HAP-1 (cell line): ENCODE data around the gene YBX1.
"Not testable (repeated sequence)": the region's sequence is repeated elsewhere in the genome, so short reads cannot be mapped to it uniquely, and the experiment has no call there.

Experiments
- DNase-seq, 2 experiments: peaks; one replicate each; pipeline ENCODE4 v3.0.0-alpha.2; 2016 to 2020; ENCODE audit warnings: low spot score in 2 of 2
- H3K27me3 ChIP-seq: fragments of 250-450 bp; sonication (Bioruptor Pico); 2 replicates; pipeline ENCODE4 v1.5.1; 2020; ENCODE audit warnings: low read depth, mild to moderate bottlenecking, moderate library complexity
- H3K36me3 ChIP-seq: fragments of 250-450 bp; sonication (Bioruptor Pico); replicated peaks from 2 replicates; pipeline ENCODE4 v1.5.1; 2020; ENCODE audit warnings: mild to moderate bottlenecking
- H3K4me1 ChIP-seq: fragments of 250-450 bp; sonication (Bioruptor Pico); 2 replicates; pipeline ENCODE4 v1.5.1; 2020; ENCODE audit warnings: mild to moderate bottlenecking
- H3K4me3 ChIP-seq: fragments of 250-450 bp; sonication (Bioruptor Pico); 2 replicates; pipeline ENCODE4 v1.5.1; 2020; ENCODE audit warnings: mild to moderate bottlenecking, moderate library complexity
- H3K9me3 ChIP-seq: fragments of 250-450 bp; sonication (Bioruptor Pico); 2 replicates; pipeline ENCODE4 v1.5.1; 2020; ENCODE audit warnings: mild to moderate bottlenecking, moderate library complexity
- in situ Hi-C: fragments of 300-500 bp; cut with MboI; formaldehyde crosslinking; loops from 3 replicates; pipeline ENCODE4 v1.14.3; 2020; ENCODE audit warnings: low sequenced_read_pairs, inconsistent platforms, mixed read lengths

YBX1 gene

GRCh38 chr1:42700006-42700405 is 17.8 kb downstream of the YBX1 start:
- DNase-seq, result no peak
- peaks cover 100% of the 10 kb centered on the region for H3K36me3 ChIP-seq

DNA sequence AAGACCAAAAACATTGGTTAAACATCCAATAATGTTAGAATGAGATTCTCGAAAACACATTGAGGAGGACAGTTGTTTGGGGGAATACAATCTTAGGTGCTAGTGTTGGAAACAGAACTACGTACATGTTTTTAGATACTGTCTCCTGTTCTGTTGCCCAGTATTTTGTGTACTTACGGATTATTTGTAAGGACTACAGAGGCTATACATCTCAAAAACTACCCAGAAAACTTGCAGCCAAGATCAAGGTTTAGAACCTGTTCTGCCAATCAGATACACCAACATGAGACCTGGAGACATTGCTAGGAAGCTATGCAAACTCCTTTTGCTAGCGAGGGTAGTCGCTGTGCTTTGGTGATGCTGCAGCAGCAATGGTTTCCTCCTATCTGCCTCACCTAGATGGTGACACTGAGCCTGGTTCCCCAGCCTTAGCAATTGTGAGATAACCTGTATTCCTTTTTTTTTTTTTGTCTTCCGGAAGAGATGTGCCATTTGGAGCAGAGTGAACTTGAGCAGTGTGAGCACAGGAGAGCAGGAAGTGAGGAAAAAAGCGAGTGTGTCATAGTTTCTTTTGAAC is 21.8 kb downstream of the YBX1 start:
- in situ Hi-C loops, result no loop called here
- H3K36me3 ChIP-seq, result peaks cover 85% of the 10 kb centered on the region

More at GRCh38 chr1:42700006-42700405, 17.8 kb downstream of the YBX1 start:
- in situ Hi-C loops, result no loop called here
- Histone ChIP-seq H3K4me3 (no peak overlapping the region), H3K4me1 (no peaks in the 10 kb centered on the region), H3K9me3 (no peaks in the 10 kb centered on the region), H3K27me3 (no peaks in the 10 kb centered on the region)

DNA sequence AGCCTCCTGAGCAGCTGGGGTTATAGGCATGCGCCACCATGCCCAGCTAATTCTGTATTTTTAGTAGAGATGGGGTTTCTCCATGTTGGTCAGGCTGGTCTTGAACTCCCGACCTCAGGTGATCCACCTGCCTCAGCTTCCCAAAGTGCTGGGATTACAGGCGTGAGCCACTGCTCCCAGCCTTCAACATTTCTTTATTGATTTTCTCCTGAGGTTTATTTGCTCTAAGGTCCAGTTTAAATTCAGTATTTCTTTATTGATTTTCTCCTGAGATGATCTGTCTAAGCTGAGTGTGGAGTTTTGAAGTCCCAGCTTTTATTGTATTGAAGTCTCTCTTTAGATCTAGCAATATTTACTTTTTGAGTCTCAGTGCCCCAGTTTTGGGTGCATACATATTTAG is 30.6 kb downstream of the YBX1 start:
- H3K9me3 ChIP-seq, DNase-seq, in situ Hi-C loops, H3K27me3 ChIP-seq, H3K4me3 ChIP-seq, H3K4me1 ChIP-seq: not testable (repeated sequence)
- H3K36me3 ChIP-seq, result peaks cover 22% of the 10 kb centered on the region

More for the DNA sequence above, 21.8 kb downstream of the YBX1 start:
- H3K4me1 ChIP-seq, result no peaks in the 10 kb centered on the region
- no peak overlapping the region for H3K4me3 ChIP-seq
- H3K9me3 ChIP-seq, result no peaks in the 10 kb centered on the region
- no peaks in the 10 kb centered on the region for H3K27me3 ChIP-seq
- DNase-seq, result no peak

GRCh38 chr1:42713293-42713692 is 31.1 kb downstream of the YBX1 start:
- Histone ChIP-seq H3K4me3 (no peak overlapping the region), H3K27me3 (no peaks in the 10 kb centered on the region), H3K36me3 (peaks cover 22% of the 10 kb centered on the region), H3K4me1 (no peaks in the 10 kb centered on the region), H3K9me3 (no peaks in the 10 kb centered on the region)
- no peak for DNase-seq
- in situ Hi-C loops, result no loop called here

DNA sequence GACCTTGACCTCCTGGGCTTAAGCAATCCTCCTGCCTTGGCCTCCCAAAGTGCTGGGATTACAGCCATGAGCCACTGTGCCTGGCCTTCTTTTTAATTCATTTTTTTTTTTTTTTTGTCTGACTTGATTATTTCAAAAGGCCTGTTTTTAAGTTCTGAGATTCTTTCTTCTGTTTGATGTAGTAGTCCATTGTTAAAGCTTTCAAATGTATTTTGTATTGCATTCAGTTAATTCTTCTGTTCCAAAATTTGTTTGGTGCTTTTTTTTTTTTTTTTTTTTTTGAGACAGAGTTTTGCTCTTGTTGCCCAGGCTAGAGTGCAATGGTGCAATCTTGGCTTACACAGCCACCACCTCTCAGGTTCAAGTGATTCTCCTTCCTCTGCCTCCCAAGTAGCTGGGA is 32.2 kb downstream of the YBX1 start:
- H3K9me3 ChIP-seq, H3K27me3 ChIP-seq, DNase-seq, H3K4me3 ChIP-seq, in situ Hi-C loops, H3K4me1 ChIP-seq: not testable (repeated sequence)
- peaks cover 21% of the 10 kb centered on the region for H3K36me3 ChIP-seq

DNA sequence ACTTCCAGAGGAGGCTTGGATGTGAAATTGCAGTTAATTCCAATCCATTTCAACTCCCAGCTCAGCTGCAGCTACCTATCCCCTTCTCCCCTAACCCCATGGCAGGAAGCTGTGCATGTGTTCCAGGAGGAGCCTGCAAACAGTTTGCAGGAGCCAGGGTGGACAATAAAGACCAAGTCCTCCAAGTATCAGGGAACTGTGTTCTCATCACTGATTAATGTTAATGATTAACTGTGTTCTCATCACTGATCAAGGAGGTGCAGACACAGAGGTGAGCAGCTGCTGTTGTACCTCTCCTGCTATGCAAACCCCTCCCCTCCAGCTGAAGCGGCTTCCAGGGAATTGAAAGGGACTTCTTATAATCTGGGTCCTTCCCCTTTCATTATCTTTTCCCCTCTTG is 38.6 kb downstream of the YBX1 start:
- no peak for DNase-seq
- in situ Hi-C loops, result no loop called here
- no peaks in the 10 kb centered on the region for H3K36me3 ChIP-seq
- H3K4me1 ChIP-seq, result no peaks in the 10 kb centered on the region
- H3K4me3 ChIP-seq, result no peak overlapping the region
- no peaks in the 10 kb centered on the region for H3K9me3 ChIP-seq
- H3K27me3 ChIP-seq, result no peaks in the 10 kb centered on the region

- H3K9me3 ChIP-seq, result no peaks in the 10 kb centered on the region
- in situ Hi-C loops, result no loop called here
- no peaks in the 10 kb centered on the region for H3K27me3 ChIP-seq
- H3K4me3 ChIP-seq, result no peak overlapping the region
- no peaks in the 10 kb centered on the region for H3K4me1 ChIP-seq
- H3K36me3 ChIP-seq, result no peaks in the 10 kb centered on the region
- no peak for DNase-seq
These were observed 39.7 kb downstream of the YBX1 start for GRCh38 chr1:42721926-42722325.

DNA sequence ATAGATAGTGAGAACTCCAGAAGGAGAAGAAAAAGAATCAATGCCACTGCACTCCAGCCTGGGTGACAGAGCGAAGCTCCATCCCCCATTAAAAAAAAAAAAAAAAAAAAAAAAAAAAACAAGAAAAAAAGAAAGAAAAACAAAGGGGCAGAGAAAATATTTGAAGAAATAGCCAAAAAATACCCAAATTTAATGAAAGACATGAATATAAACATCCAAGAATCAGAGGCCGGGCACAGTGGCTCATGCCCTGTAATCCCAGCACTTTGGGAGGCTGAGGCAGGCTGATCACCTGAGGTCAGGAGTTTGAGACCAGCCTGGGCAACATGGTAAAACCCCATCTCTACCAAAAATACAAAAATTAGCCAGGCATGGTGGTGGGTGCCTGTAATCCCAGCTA is 40.2 kb downstream of the YBX1 start:
- in situ Hi-C loops, H3K27me3 ChIP-seq: not testable (repeated sequence)

GRCh38 chr1:42723511-42723910 is 41.3 kb downstream of the YBX1 start:
- no peak overlapping the region for H3K4me3 ChIP-seq
- no peak for DNase-seq
- H3K9me3 ChIP-seq, result no peaks in the 10 kb centered on the region
- no peaks in the 10 kb centered on the region for H3K4me1 ChIP-seq
- H3K27me3 ChIP-seq, result no peaks in the 10 kb centered on the region
- in situ Hi-C loops, result no loop called here
- H3K36me3 ChIP-seq, result no peaks in the 10 kb centered on the region

More for the DNA sequence above, 40.2 kb downstream of the YBX1 start:
- DNase-seq, H3K36me3 ChIP-seq, H3K9me3 ChIP-seq, H3K4me1 ChIP-seq, H3K4me3 ChIP-seq: not testable (repeated sequence)

GRCh38 chr1:42725820-42726219 is 43.6 kb downstream of the YBX1 start:
- H3K27me3 ChIP-seq, H3K9me3 ChIP-seq, H3K4me1 ChIP-seq, H3K36me3 ChIP-seq, H3K4me3 ChIP-seq, in situ Hi-C loops, DNase-seq: not testable (repeated sequence)

DNA sequence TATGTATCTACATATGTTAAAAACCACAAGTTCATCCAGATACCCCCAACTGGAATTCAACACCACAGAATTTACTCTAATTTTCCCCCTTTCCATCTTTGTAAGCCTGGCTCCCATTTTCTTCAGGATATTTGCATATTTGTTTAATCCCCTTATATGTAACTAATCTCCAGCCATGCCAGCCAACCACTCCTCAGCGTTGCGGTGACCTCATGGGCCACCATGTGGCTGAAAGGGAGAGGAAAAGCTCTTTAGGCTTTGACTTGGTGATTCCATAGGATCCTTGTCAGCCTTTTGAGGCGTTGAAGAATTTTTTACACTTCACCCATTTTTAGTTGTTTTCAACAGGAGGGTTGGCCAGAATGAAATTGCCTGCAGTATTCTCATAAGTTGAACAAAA is 47.8 kb downstream of the YBX1 start:
- Histone ChIP-seq H3K4me3 (no peak overlapping the region), H3K27me3 (no peaks in the 10 kb centered on the region), H3K36me3 (no peaks in the 10 kb centered on the region), H3K4me1 (no peaks in the 10 kb centered on the region), H3K9me3 (no peaks in the 10 kb centered on the region)
- in situ Hi-C loops, result no loop called here
- peak in 1 of 2 experiments; percentile 18 for DNase-seq

DNA sequence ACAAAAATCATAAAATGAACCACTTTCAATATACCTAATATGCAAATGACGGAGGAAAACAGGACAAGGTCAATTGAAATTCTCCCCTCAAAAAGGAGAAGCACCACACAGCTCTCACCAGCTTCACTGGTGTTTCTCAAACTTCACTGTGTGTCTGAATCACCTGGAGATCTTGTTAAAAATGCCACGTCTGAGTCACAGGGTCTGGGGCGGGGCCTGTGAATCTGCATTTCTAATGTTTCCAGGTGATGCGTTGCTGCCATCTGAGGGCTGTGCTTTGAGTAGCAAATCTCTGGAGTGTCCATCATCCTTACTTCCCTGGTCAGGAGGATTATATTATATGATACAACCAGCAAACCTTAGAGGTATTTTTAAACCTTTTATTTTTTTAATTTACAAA is 48.8 kb downstream of the YBX1 start:
- Histone ChIP-seq H3K4me1 (no peaks in the 10 kb centered on the region), H3K36me3 (no peaks in the 10 kb centered on the region), H3K9me3 (no peaks in the 10 kb centered on the region), H3K27me3 (no peaks in the 10 kb centered on the region), H3K4me3 (no peak overlapping the region)
- in situ Hi-C loops, result no loop called here
- DNase-seq, result peak in 1 of 2 experiments; percentile 36

DNA sequence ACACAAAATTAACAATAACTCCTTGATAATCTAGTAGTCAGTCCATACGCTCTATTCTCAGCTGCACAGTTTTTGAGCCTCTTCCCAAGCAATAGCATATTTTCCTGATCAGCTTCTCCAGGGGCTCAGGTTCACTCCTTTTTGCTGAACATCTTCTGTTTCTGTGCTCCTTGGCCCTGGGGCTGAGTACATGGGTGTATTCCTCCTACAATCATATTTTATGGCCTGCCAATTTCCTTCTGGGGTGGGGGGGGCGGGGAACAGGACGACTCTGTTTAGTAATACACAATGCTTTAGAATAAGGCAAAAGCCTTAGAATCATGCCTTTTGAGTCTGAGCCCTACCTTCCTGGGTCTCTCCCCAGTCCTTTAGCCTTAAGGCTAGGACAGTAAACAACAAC is 49.4 kb downstream of the YBX1 start:
- H3K27me3 ChIP-seq, result no peaks in the 10 kb centered on the region
- in situ Hi-C loops, result no loop called here
- no peaks in the 10 kb centered on the region for H3K4me1 ChIP-seq
- H3K4me3 ChIP-seq, result no peak overlapping the region
- no peaks in the 10 kb centered on the region for H3K9me3 ChIP-seq
- no peaks in the 10 kb centered on the region for H3K36me3 ChIP-seq
- no peak for DNase-seq

- Histone ChIP-seq H3K27me3 (no peaks in the 10 kb centered on the region), H3K36me3 (no peaks in the 10 kb centered on the region), H3K4me1 (no peaks in the 10 kb centered on the region), H3K9me3 (no peaks in the 10 kb centered on the region), H3K4me3 (no peak overlapping the region)
- DNase-seq, result no peak
- in situ Hi-C loops, result no loop called here
These were observed 50.0 kb downstream of the YBX1 start for GRCh38 chr1:42732126-42732680.
